Esophagus mucosa (tissue), 1 donor: ENCODE data around the gene TRPM2. TPM values are rescaled to one million over a fixed set of nuclear protein-coding genes. Genes with fewer than 3 reads are reported as not detected.

Experiments used
- ATAC-seq: fragments of 200-7000 bp; cut with Tn5 transposase; one replicate; pipeline ENCODE4 v1.9.1; 2020
- total RNA-seq: library from RNA; stranded (reverse); gene quantifications from one replicate; pipeline ENCODE4 v1.2.4, GENCODE V29; 2023
- donor health status: DM: yes; HTN: yes; CAD: no.

The TRPM2 gene
- total RNA-seq, 1 donor from 2014 or later: 1.2 TPM

DNA sequence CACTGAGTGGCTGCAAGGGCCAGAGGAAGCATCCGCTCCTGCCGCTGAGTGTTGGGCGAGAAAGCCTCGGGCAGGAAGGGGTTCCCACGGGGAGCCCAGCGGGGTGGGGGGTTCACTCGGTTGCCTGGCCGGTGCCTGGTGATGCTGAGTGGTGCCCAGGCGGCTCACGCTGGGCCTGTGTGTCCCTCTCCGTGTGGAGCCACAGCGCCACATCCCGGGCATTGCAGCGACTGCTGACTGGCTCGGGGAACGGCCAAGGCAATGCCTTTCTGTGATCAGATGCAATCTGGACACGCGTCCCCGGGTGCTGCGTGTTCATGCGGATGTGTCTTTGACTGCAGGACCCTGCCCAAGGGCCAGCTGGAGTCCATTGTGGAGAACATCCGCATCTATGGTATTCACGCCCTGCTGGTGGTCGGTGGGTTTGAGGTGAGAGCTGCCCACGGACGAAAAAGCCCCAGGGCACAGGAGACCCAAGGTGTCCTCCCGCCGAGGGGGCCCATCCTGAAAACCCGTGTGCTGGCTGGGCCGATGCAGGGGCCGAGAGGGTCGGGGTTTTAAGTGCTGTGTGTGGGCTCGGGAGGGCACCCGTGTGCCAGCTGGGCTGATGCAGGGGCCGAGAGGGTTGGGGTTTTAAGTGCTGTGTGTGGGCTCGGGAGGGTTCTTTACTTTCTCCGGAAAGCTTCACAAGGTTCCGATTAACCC is 30.6 kb upstream of the TRPM2 start:
- ATAC-seq: no peak

DNA sequence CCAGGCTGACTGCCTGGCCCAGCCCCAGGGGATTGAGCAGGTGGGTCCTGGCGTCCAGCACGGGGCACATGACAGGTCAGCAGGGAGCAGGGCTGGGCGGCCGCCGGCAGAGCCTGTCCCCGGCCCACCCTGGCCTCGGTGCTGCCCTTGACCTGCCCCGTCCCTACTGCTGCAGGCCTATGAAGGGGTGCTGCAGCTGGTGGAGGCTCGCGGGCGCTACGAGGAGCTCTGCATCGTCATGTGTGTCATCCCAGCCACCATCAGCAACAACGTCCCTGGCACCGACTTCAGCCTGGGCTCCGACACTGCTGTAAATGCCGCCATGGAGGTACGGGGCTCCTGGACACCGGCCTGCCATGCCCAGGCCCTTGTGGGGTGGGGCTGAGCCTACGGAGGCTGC is 29.8 kb upstream of the TRPM2 start:
- ATAC-seq: no peak

DNA sequence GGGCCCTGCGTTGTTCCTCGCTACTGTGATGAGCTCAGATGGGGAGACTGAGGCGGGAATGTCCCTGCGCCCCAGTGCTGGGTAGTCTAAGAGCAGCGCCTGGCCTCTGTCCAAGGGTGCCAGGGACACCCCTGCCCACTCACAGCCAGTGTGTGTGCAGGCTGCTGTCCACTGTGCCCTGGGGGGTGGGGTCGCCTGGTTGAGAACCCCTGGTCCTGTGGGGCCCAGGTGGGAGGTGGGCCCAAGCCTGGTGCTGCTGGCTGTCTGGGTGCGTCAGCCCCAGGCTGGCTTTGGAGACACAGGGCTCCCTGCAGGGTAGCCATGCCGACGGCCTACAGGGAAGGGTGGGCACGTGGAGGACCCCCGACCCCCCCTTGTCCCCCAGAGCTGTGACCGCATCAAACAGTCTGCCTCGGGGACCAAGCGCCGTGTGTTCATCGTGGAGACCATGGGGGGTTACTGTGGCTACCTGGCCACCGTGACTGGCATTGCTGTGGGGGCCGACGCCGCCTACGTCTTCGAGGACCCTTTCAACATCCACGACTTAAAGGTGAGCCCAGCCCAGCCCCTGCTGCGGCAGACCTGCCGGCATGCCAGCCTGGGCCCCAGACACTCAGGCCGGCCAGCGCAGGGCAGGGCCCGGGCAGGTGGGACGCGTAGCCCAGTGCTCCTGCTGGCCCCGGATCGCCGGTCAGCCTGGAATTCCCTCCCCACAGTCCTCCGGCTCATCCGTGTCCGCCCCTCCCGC is 29.1 kb upstream of the TRPM2 start:
- no peak for ATAC-seq

DNA sequence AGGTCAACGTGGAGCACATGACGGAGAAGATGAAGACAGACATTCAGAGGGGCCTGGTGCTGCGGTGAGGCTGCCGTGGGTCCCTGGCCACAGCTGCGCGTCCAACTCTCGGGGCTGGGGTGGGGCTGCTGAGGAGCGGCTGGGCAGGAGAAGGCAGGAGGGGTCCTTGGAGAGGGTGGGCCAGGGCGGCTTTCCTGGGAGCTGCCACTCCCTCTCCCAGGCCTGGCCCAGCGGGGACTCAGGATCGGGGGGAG is 28.6 kb upstream of the TRPM2 start:
- ATAC-seq: no peak

DNA sequence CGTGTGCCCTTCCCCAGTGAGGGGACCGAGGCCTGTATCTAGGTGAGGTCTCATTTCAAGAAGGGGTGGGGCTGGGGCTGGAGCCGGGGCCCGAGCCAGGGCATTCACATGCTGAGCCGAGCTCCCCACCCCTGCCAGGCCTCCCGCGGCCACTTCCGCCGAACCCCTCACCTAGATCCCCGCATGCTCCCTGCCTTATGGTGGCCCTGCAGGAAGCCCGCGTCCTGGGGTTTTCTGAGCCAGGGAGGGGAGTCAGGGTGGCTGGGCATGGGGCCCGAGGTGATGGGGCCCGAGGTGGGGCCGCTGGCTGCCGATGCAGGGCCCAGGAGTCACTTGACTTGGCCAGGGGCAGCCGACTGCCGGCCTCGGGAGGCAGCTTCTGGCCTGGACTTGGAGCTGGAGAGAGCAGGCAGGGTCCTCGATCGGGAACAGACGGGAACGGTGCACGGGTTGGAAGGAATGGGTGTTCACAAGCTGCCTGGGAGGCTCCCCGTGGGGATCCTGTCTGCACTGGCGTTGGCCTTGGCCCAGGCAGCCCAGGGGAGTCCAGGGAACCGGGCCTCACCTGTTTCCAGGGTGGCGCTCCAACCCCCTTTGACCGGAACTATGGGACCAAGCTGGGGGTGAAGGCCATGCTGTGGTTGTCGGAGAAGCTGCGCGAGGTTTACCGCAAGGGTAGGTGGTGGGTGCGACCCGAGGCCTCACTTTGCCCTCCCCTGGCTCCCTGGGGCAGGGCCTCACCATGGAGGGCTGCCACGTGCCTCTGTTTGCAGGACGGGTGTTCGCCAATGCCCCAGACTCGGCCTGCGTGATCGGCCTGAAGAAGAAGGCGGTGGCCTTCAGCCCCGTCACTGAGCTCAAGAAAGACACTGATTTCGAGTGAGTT is 27.8 kb upstream of the TRPM2 start:
- no peak for ATAC-seq

DNA sequence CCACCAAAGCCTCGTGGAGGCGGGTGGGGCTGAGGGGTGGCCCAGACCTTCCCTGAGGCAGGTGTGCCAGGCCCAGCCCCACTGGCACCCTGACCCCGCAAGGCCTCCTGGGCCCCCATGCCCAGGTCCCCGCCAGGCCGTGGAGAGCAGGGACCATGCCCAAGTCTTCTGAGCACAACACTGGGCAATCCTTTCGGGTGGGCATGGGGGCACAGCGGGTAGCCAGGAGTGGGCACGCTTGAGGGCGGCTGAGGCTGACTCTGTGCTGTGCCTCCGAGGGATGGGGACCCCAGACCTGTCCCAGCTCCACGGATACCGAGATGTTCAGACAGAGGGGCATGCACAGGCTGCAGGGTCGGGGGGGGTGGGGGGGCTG is 27.2 kb upstream of the TRPM2 start:
- ATAC-seq: no peak

DNA sequence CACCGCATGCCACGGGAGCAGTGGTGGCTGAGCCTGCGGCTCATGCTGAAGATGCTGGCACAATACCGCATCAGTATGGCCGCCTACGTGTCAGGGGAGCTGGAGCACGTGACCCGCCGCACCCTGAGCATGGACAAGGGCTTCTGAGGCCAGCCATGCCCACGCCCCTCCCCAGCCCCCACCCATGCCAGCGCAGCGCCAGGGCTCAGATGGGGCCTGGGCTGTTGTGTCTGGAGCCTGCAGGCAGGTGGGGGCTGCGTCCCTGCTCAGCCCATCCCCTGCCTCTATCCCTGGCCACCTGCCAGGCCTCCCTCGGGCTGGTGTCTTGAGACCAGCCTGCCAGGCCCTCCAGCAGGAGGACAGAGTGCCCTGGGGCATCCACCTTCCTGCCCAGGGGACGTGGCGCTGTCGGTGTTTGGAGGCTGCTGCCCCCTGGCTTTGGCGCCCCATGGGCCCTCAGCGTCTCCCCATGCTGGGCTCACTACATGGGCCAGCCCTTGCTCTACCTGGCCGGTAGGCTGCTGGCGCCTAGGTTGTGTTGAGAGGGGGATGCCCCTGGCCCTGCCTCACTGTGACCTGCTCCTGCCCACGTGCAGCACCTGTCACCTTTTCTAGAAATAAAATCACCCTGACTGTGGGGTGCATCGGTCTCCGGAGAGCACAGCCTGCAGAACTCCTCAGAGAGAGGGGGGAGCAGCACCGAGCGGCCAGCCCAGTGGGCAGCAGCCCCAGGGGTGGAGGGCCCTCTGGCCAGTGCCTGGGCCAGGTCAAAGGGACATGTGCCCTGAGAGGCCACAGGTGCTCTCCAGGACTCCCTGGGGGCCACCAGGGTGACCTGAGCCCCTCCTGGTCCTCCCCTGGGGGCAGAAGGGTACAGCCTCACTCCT is 26.5 kb upstream of the TRPM2 start:
- ATAC-seq: no peak

DNA sequence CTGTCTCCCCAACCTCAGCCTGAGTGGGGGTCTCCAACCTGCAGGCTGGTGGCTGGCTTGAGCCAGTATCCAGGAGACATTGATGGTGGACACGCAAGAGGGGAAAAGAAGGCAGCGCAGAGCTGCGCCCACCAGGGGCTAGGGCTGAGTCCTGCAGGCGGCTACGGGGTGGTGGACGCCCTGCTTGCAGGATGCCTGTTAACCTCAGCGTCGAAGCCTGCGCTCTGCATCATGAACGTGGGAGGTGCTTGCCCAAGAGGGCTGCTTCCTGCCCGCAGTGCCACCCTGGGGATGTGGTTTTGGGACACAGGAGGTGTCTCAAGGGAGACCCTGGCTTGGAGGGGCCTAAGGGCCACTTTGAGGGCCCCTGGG is 25.8 kb upstream of the TRPM2 start:
- ATAC-seq: no peak

DNA sequence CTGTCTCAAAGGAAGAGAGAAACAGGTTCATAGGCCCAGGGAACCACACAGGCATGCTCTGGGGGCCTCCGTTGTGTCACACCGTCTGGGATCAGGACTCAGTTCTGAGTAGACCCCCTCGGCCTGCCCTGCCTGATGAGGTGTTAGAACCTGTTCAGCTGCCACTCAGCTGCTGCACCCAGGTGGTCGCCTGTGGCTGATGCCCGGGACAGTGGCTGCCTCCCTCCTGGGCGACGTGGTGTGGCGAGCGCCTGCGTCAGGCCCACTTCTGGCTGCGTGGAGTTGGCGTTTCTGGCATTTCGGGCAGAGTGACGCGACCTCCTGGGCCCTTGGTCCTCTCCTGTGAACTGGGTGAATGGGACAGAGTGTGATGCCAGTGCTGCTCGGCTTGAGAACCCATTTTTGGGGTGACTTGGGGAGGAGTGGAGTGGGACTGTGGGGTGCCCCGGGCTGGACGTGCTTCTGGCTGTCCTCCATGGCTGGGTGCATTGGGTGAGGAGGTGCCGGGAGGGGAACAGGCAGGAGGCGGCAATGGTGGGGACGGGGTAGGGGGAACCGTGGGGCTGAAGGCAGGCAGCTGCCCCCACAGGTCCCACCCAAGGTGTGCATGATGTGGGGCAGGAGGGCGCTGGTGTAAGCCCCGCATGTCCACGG is 25.1 kb upstream of the TRPM2 start:
- ATAC-seq: no peak

DNA sequence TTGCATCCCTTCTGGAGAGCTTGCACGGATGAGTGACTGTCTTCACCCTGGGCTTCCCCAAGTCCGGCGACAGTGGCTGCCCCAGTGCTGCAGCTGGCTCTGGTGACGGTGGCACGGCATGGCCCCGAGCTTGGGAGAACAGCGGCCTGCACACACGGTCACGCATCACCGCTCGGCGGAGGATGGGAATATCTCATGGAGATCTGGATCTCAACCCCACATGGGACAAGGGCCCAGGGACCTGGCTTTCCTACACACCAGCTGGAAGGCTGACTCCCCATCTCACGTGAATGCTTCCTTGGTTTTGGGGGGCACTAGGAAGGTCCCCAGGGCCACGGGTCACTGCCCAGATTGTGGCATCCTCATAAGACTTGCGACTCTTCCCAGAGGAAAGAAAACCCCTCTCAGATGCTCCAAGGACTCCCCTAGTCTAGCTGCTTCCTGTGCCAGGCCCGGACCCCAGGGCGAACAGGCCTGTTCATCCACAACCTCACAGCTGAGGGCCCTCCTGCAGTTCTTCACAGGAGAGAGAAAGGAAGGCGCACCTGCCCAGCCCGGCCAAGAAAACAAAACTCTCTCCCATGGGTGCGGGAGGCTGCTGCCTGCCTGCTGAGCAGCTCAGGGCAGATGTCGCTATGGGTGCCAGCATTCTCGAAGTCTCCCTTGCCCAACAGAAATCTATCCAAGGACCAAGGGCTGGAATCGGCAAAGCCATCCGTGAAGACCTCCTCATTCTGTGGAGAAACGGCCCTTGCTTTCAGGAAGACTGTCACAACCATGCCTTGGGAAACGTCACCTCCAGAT is 24.1 kb upstream of the TRPM2 start:
- ATAC-seq: no peak

DNA sequence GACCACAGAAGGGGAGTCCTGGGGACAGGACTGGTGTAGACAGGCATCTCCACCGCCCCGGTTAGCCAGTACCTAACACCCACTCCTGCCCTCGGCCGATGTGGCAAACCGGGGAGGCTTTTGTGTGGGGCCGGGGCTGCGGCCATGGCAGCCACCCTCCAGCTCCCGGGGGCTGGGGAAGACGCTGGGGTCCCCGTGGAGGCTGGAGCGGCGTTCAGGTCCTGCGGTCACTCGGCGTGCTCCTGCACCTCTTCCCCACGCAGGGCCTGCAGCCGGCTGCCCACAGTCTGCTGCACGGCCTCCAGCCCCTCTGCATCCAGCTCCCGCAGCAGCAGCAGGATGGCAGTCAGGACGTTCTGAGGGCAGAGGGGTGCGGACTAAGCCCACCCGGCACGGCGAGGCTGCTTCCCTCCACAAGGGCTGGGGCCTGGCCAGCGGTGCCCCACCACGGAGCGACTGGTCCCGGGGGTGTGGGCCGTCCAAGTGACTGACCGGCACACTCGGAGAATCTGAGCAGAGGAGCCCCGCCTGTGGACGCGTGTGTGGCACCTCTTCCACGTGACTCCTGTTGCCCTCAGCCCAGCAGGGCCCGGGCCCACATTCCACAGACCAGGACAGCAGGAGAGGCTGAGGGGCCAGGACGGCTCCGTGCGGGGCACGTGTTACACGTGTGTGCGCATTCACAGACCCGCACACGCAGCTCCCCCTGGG is 23.3 kb upstream of the TRPM2 start:
- no peak for ATAC-seq

DNA sequence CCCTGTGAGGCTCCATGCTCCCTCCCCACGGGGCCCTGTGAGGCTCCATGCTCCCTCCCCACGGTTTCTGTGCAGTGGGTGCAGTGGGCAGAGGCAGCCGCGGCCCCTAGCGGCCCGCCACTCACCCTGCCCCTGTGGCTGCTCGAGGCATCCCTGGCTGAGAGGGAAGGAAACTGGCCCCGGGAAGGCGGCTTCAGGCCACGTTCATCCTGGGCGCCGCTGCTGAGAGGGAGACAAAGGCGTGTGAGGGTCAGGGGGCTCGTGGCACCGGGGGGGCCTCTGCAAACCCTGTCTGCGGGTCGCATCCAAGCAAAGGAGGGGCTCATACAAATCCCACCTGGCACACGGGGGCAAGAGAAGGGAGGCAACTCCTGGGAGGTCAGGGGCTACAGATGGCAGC is 22.7 kb upstream of the TRPM2 start:
- no peak for ATAC-seq

DNA sequence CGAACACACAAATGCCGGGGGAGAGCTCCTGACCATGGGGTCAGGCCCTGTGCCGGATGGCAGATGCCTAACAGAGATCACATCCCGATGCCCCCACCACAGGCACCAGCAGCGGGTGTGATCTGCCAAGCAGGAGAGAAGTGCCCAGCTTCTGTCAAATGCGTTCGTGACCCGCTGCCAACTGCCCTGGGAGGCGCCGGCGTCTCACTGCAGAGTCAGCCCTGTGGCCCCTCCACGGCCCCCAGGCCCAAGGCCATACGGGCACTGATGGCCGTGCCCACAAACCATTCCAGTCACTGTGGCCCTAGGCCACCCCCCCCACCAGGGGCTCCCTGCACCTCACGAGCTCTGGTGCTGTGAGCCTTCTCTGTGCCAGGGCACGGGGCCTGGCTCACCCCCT is 22.2 kb upstream of the TRPM2 start:
- no peak for ATAC-seq

DNA sequence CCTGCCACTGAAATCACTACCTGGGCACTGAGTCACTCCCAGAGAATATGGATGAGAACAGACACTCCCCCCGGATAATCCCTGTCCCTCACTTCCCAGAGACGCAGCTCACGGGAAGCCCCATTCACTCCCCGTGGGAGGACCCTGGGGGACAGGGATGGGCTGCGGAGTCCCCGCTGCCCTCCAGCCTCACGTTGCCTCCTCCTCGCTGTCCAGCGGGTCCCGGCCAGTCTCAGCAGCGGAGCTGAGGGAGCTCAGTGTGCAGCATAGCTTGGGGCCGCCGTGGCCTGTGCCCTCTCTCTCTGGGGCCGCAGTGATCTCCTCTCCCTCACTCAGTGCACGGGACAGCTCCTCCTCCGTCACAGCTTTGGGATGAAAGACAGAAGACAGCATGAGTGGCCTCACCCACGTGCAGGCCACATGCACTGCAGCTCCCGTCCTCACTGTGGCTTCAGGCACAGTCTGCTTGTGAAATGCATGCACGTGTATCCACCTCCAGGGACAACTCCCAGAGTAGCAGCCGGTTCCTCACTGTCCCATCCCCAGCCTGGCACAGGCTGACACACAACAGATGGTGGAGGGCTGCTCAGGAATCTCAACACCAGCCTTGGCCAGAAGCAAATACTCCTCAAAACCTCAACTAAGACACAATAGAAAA is 21.6 kb upstream of the TRPM2 start:
- ATAC-seq: peak; percentile 7

DNA sequence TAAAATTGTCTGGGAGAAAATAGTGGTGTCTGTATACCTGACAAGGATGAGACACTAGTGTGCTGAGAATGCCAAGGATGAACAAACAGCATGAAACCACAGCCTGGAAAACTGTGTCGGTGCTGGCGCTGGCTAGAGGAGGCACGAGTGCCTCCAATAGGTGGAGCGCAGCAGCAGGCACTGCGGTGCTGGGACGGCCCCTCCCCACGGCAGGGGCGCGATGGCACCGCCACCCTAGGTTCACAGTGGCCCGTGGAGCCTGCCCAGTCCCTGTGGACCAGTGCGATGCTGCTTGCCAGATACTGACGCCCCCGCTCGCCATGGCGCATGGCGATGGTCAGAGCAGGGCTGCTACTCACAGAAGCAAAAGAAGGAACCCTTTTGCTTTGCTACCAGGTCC is 21.0 kb upstream of the TRPM2 start:
- ATAC-seq: no peak

DNA sequence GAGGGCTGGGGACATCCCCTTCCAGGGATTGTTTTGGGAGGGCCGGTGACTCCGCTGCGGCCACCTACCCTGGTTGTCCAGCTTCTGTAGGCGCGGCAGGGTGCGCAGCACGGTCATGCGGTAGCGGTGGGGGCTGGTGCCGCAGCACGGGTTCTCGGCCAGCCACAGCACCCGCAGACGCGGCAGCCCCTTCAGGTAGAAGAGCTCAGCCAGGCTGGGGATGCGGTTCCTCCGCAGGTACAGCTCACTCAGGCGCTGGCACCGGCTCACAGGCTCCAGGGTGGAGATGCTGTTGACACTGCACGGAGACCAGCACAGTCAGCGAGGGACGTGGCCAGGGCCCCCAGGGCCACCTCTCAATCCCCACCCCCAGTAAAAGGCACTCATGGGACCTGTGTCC is 20.5 kb upstream of the TRPM2 start:
- ATAC-seq: no peak

DNA sequence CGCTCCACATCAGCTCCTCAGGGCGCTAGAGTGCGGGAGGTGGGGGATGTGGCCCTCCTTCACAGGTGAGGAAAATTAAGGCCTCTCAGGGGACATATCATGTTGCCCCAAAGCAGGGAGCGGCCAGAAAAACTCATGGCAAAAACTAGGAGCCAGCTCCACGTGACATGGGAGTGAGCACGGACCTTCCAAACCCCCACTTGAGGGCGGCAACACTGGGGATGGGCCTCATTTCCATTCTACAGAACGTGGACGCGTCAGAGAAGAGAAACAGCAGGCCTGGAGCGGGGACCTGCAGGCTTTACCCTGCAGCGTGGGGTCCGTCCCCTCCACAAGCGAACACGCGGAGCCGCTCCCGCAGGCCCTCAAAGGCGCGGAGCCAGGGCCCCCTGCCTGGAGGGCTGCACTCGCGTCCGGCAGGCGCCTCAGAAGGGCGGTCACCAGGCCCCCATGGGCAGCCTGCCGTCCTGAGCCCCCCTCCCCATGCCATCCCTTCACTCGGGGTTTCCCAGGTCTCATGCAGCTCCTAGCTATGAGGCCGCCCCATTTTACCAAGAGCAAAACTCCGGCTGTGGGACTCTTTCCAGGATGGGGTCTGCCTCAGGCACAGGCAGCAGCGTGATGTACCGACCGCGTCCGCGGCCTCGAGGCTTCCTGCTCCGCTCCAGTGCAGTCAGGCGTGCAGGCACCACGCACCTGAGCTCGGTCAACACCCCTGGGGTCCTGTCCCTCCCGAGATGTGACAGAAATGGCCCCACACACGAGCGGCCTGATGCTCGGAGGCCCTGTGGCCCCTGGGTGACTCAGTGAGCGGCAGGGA is 19.7 kb upstream of the TRPM2 start:
- ATAC-seq: no peak

DNA sequence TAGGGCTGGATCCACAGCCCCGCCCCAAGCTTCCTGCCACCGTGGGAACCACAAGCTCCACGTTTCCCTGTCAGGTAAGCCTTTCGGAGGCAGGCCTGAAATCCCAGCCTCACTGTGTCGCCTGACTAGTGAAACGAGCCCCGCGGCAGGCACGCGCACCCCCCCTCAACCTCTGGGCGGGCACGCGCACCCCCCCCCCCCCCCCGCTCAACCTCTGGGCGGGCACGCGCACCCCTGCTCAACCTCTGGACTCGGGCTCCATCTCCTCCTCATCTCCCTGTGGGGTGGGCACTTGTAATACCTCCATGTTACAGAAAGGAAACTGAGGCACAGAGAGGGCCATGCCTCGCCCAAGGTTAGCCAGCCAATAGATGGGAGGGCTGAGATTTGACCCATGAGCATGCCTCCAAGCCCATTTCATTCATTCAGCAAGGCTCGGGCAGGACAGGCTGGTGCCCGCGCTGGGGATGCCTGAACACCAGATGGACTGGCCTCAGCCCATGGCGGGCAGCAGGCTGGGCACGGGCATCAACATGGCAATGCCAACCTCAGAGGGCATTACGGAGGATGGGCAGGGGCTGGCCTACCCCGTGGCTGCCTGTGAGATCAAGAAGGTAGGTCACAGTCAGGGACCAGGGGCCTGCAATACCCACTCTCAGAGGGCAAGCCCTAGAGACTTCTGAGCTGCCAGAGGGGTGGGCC is 18.9 kb upstream of the TRPM2 start:
- ATAC-seq: peak; percentile 4
